DOHH2 (cell line): Measurements from ENCODE around the gene PICALM.

Experiments
- EZH2phosphoT487 ChIP-seq: fragments of 200-600 bp; sonication (generic); IDR thresholded peaks from 2 replicates; pipeline ENCODE4 v1.6.1; 2017; ENCODE audit warnings: borderline replicate concordance, mild to moderate bottlenecking, antibody characterized with exemption, low read length, moderate library complexity, mixed read lengths
- TF ChIP-seq, protein P1 (sequence below): fragments of 200-600 bp; sonication (generic); IDR thresholded peaks from one replicate; pipeline ENCODE4 v1.5.1; 2014; ENCODE audit warnings: antibody characterized with exemption, mild to moderate bottlenecking, low read depth, low read length; ENCODE audit not compliant: poor library complexity, severe bottlenecking

DNA sequence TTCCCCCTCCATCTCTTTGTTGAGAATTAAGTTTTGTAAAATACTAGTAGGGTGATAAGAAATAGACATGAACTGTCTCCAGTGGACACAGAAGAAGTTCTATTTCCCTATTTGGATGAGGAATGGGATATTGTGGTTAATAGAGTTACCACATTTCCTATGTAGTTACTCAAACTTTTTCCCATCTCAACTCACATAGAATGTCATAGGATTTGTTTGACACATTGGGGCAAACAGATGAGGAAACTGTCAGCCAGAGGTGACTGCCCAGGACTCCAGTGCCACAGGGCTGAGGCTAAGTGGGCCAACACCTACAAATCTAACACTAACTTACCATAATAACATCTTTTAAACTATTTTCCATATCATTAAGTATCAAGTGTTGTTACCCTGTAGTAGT is 155.4 kb downstream of the PICALM start:
- TF ChIP-seq, protein P1, sequence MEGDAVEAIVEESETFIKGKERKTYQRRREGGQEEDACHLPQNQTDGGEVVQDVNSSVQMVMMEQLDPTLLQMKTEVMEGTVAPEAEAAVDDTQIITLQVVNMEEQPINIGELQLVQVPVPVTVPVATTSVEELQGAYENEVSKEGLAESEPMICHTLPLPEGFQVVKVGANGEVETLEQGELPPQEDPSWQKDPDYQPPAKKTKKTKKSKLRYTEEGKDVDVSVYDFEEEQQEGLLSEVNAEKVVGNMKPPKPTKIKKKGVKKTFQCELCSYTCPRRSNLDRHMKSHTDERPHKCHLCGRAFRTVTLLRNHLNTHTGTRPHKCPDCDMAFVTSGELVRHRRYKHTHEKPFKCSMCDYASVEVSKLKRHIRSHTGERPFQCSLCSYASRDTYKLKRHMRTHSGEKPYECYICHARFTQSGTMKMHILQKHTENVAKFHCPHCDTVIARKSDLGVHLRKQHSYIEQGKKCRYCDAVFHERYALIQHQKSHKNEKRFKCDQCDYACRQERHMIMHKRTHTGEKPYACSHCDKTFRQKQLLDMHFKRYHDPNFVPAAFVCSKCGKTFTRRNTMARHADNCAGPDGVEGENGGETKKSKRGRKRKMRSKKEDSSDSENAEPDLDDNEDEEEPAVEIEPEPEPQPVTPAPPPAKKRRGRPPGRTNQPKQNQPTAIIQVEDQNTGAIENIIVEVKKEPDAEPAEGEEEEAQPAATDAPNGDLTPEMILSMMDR, result no peak
- TF ChIP-seq EZH2phosphoT487, result no peak
